ENCODE data around the gene ADGRG3.

The ADGRG3 gene

DNA sequence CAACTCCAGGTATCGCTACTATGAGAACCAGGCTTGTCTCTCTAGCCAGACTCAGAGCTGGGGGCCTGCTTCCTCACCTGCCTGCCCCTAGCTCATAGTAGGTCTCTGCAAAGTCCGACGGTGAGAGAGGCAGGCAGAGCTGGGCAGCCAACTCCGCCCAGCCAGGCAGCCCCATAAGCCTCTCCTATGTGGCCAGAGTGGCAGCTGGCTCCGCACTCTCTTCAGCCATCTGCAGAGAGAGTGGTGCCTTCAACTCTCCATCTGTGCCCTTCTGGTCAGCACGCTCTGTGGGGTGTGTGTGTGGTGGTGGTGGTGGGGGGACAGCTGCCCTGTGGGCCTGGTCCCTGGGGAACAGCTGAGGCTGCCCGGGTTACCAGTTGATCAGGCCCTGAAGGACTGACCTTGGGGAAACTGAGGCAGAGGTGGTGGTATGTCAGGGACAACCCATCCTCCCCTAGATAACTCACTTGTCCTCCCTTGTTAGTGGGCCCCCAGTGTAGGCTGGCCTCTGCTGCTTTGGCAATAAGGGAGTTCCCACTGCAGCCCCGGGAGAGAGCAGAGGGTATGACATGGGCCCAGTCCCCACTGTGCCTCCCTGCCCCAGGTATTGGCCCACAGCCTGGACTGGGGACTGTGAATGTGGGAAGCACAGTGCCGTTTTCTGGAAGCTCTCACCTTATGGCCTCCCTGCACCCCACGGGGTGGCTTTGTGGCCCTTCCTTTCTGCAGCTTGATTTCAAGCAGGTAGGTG lies 41.5 kb upstream of the ADGRG3 start:
- H3K4me3 ChIP-seq (ENCODE audit: low read depth, low read length) = no peak overlapping the region
- no peak for DNase-seq (ENCODE audit: low read depth)
- no peak for TF ChIP-seq MYC (IDR thresholded peaks at IDR 0.05; ENCODE audit: low read depth, low read length)
- no peak for TF ChIP-seq MAX (IDR thresholded peaks at IDR 0.05; ENCODE audit: low read depth, low read length)
- TF ChIP-seq, protein P1, sequence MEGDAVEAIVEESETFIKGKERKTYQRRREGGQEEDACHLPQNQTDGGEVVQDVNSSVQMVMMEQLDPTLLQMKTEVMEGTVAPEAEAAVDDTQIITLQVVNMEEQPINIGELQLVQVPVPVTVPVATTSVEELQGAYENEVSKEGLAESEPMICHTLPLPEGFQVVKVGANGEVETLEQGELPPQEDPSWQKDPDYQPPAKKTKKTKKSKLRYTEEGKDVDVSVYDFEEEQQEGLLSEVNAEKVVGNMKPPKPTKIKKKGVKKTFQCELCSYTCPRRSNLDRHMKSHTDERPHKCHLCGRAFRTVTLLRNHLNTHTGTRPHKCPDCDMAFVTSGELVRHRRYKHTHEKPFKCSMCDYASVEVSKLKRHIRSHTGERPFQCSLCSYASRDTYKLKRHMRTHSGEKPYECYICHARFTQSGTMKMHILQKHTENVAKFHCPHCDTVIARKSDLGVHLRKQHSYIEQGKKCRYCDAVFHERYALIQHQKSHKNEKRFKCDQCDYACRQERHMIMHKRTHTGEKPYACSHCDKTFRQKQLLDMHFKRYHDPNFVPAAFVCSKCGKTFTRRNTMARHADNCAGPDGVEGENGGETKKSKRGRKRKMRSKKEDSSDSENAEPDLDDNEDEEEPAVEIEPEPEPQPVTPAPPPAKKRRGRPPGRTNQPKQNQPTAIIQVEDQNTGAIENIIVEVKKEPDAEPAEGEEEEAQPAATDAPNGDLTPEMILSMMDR (IDR thresholded peaks at IDR 0.05; ENCODE audit: low read depth, low read length) = no peak
- TF ChIP-seq POLR2A (IDR thresholded peaks at IDR 0.05; ENCODE audit: extremely low read depth, insufficient read length) = no peak

DNA sequence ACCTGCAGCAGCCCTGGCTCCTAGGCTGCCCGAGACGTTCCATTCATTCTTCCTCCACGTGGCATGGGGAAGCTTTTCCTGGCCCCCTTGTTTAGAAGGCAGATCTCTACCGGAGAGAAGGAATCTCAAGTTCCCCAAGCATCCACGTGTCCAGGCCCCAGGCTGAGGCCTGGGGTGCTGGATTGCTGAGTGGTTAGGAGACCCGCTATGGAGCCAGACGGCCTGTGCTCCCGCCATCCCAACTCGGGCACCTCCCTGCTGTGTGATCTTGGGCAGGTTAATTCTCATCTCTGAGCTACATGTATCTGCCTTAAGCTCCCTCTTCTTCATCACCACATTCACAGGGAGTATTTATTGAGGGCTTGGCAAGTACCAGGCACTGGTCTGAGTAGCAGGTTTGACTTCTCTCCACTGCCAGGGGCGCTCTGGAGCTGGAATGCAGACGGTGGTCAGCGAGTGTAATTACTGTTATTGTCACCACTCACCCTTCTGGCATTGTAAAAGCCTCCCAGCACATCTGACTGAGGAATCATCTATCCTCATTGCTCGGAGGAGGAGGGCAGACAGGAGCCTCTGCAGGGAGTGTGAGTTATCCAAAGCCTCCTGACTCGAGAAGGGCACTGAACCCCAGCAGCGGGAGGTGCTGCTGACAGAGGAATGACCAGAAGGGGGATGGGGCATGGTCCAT lies 40.8 kb upstream of the ADGRG3 start:
- TF ChIP-seq, protein P1 (IDR thresholded peaks at IDR 0.05; ENCODE audit: low read depth, low read length) = no peak
- TF ChIP-seq POLR2A (IDR thresholded peaks at IDR 0.05; ENCODE audit: extremely low read depth, insufficient read length) = no peak
- TF ChIP-seq MAX (IDR thresholded peaks at IDR 0.05; ENCODE audit: low read depth, low read length) = no peak
- no peak for TF ChIP-seq MYC (IDR thresholded peaks at IDR 0.05; ENCODE audit: low read depth, low read length)
- H3K4me3 ChIP-seq (ENCODE audit: low read depth, low read length) = no peak overlapping the region
- DNase-seq (ENCODE audit: low read depth) = peak; percentile 35

DNA sequence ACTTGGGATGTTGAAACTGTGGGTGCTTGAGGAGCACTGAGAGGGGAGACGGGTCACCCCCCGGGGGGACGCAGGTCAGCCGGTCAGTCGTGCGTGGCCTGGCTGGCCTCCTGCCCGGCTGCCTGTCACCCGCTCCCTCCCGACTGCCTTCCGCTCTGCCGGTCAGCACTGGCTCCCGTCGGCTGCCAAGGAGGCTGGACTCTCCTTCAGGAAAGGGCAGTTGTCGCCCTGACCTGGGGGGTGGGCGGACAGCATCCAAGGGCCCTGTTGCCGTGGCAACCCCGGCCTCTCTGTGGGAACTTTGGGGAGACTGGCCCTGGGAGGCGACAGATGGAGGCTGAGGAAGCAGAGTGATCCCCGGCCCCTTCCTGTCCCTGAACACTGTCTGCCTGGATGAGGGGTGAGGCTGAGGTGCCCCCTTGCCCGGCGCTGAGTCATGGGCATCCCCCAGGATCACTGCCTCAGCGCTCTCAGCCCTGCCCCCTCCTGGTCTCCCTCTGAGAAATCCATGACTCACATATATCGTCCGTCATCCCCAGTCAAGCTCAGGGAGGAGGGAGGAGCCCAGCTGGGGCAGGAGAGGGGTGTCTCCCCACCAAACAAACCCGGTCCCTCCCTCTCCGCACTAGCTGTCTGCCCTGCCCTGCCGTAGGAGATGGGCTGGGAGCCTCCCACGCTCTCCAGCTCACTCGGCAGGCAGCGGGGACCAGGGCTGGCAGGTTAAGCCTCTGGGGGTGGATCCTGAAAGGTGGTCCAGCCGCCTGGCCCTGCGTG lies 39.9 kb upstream of the ADGRG3 start, which contains the start of gene ADGRG1:
Gene ADGRG1, plus strand, starts transcription at position 623 of the 774 bp plus-strand sequence. CDS start 21,658 bp downstream, outside the sequence.
- peak; percentile 86 for DNase-seq (ENCODE audit: low read depth)
- no peak for TF ChIP-seq MAX (IDR thresholded peaks at IDR 0.05; ENCODE audit: low read depth, low read length)
- TF ChIP-seq POLR2A (IDR thresholded peaks at IDR 0.05; ENCODE audit: extremely low read depth, insufficient read length) = no peak
- TF ChIP-seq, protein P1 (IDR thresholded peaks at IDR 0.05; ENCODE audit: low read depth, low read length) = no peak
- no peak for TF ChIP-seq MYC (IDR thresholded peaks at IDR 0.05; ENCODE audit: low read depth, low read length)
- no peak within 1 kb of the TSS for H3K4me3 ChIP-seq (ENCODE audit: low read depth, low read length)

DNA sequence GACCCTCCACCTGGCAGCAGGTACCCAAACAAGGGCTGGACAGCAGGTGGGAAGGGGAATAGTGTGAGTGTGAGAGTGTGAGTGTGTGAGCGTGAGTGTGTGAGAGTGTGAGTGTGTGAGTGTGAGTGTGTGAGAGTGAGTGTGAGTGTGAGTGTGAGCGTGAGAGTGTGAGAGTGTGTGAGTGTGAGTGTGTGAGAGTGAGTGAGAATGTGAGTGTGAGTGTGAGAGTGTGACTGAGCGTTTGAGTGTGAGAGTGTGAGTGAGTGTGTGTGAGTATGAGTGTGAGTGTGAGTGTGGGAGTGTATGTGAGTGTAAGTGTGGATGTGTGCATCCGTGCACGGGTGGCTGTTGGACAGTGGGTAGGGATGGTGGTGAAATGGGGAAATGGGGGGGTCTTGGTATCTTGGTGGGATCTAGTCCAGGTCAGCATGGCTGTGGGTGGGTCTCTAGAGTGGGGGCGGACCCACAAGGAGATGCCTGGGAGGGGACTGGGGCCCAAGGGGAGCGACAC lies 39.3 kb upstream of the ADGRG3 start:
- TF ChIP-seq MYC (IDR thresholded peaks at IDR 0.05; ENCODE audit: low read depth, low read length) = no peak
- no peak for TF ChIP-seq MAX (IDR thresholded peaks at IDR 0.05; ENCODE audit: low read depth, low read length)
- TF ChIP-seq, protein P1 (IDR thresholded peaks at IDR 0.05; ENCODE audit: low read depth, low read length) = no peak
- TF ChIP-seq POLR2A (IDR thresholded peaks at IDR 0.05; ENCODE audit: extremely low read depth, insufficient read length) = no peak
- no peak overlapping the region for H3K4me3 ChIP-seq (ENCODE audit: low read depth, low read length)
- DNase-seq (ENCODE audit: low read depth) = no peak
